ENCODE data around the gene FTCD. TPM values are rescaled to one million over a fixed set of nuclear protein-coding genes. Genes with fewer than 3 reads are reported as not detected.

FTCD gene
- total RNA-seq, 1 experiment from 2014 or later = 6.7 TPM

GRCh38 chr21:46130831-46131587 lies 24.4 kb downstream of the FTCD start:
- Histone ChIP-seq H2BK5ac (ENCODE audit: insufficient read length, low read length) (no peak overlapping the region), H4K91ac (ENCODE audit: insufficient read length, low read depth, low read length) (no peak overlapping the region), H3K79me2 (ENCODE audit: insufficient read depth, low read length) (no peaks in the 10 kb centered on the region), H3K18ac (ENCODE audit: insufficient read length, low read depth, low read length) (no peak overlapping the region), H3K79me1 (ENCODE audit: insufficient read depth, low read depth, low read length, poor library complexity, severe bottlenecking) (no peaks in the 10 kb centered on the region), H3K23me2 (ENCODE audit: insufficient read length, low read depth, low read length, poor library complexity, severe bottlenecking) (no peaks in the 10 kb centered on the region), H3K56ac (ENCODE audit: insufficient read length, low read depth, low read length) (no peak overlapping the region), H2BK12ac (ENCODE audit: insufficient read length, low read depth, low read length) (no peak overlapping the region), H3T11ph (ENCODE audit: low read length) (no peak overlapping the region), H2BK20ac (ENCODE audit: low read depth, low read length, poor library complexity, severe bottlenecking) (no peak overlapping the region), H3K9me3 (ENCODE audit: control insufficient read depth, low read depth, low read length) (no peaks in the 10 kb centered on the region), H3K27ac (ENCODE audit: insufficient read length, low read depth, low read length) (no peak overlapping the region), H3K4me2 (ENCODE audit: insufficient read depth, insufficient read length, low read length) (no peak overlapping the region), H4K5ac (ENCODE audit: insufficient read length, low read depth, low read length) (no peak overlapping the region), H4K8ac (replicated peaks; ENCODE audit: insufficient read length, low read depth, low read length) (no peak overlapping the region), H3K4ac (ENCODE audit: low read depth, low read length) (no peak overlapping the region), H3K9ac (ENCODE audit: extremely low read depth, insufficient read length, low read length) (no peak overlapping the region), H2AFZ (ENCODE audit: low read length) (no peak overlapping the region), H3K23ac (ENCODE audit: insufficient read length, low read depth, low read length) (no peak overlapping the region), H2BK120ac (ENCODE audit: low read depth, low read length, poor library complexity, severe bottlenecking) (no peak overlapping the region), H2AK5ac (ENCODE audit: insufficient read length, low read length) (no peak overlapping the region), H3K27me3 (ENCODE audit: insufficient read depth, low read length) (no peaks in the 10 kb centered on the region), H4K20me1 (ENCODE audit: control insufficient read depth, insufficient read depth, insufficient read length) (no peaks in the 10 kb centered on the region), H3K4me1 (ENCODE audit: insufficient read depth, low read length) (no peaks in the 10 kb centered on the region), H3K14ac (ENCODE audit: insufficient read depth, low read length) (no peak overlapping the region; the same call in 1 of the 2 replicates), H2BK15ac (ENCODE audit: low read depth, low read length) (no peak overlapping the region)
- H3K4me3 Mint-ChIP-seq = no peak overlapping the region
- peaks cover 2 to 12% (median 2%) of the 10 kb centered on the region in 3 experiments; a peak in 6 of 7 replicates for H3K36me3 Mint-ChIP-seq (ENCODE audit: insufficient read depth in 1 of 3, low read depth in 3 of 3)
- H3K9me3 Mint-ChIP-seq = no peaks in the 10 kb centered on the region; a peak in 1 of 5 replicates
- no peak for TF ChIP-seq CTCF (conservative IDR thresholded peaks at IDR 0.05)
- peaks cover 2 to 23% of the 10 kb centered on the region in 2 experiments; a peak in 3 of 4 replicates for H3K4me1 Mint-ChIP-seq
- DNase-seq = no peak
- H3K27me3 Mint-ChIP-seq (ENCODE audit: low read depth) = no peaks in the 10 kb centered on the region; the same call in 1 of the 2 replicates
- no CpG with 5 or more reads among the region's 22 CpGs for whole genome bisulfite sequencing (ENCODE audit: extremely low coverage, insufficient read length, low lambda C conversion rate)
- H3K27ac Mint-ChIP-seq = no peak overlapping the region
